Karpas-422 (cell line): Measurements from ENCODE around the gene RPL9. TPM values are rescaled to one million over a fixed set of nuclear protein-coding genes. Genes with fewer than 3 reads are reported as not detected.

Experiments
- DNase-seq: peaks from one replicate; pipeline ENCODE4 v3.0.0-alpha.2; 2015
- H2AFZ ChIP-seq: fragments of 200-600 bp; sonication (generic); 2 replicates; pipeline ENCODE4 v1.6.1; 2014; ENCODE audit warnings: antibody characterized with exemption, low read length, mixed read lengths
- H3K27ac ChIP-seq: fragments of 200-600 bp; sonication (generic); 2 replicates; pipeline ENCODE4 v1.5.1; 2014; ENCODE audit warnings: mild to moderate bottlenecking, low read length, moderate library complexity
- H3K27me3 ChIP-seq: fragments of 200-600 bp; sonication (generic); 2 replicates; pipeline ENCODE4 v1.6.1; 2014; ENCODE audit warnings: low read length, mixed read lengths
- H3K36me3 ChIP-seq: fragments of 200-600 bp; sonication (generic); 2 replicates; pipeline ENCODE4 v1.6.1; 2014; ENCODE audit warnings: low read length, mixed read lengths; ENCODE audit not compliant: insufficient read depth
- H3K4me1 ChIP-seq: fragments of 200-600 bp; sonication (generic); 2 replicates; pipeline ENCODE4 v1.6.1; 2014; ENCODE audit warnings: mild to moderate bottlenecking, low read length, mixed read lengths
- H3K4me2 ChIP-seq: fragments of 200-600 bp; sonication (generic); 2 replicates; pipeline ENCODE4 v1.6.1; 2014; ENCODE audit warnings: low read length, low read depth, mild to moderate bottlenecking; ENCODE audit not compliant: poor library complexity, severe bottlenecking
- H3K4me3 ChIP-seq: fragments of 200-600 bp; sonication (generic); 2 replicates; pipeline ENCODE4 v1.5.1; 2014; ENCODE audit warnings: mild to moderate bottlenecking, antibody characterized with exemption, low read length, mixed read lengths
- H3K79me2 ChIP-seq: fragments of 200-600 bp; sonication (generic); 2 replicates; pipeline ENCODE4 v1.6.1; 2014; ENCODE audit warnings: mild to moderate bottlenecking, low read length, mixed read lengths
- H3K9ac ChIP-seq: fragments of 200-600 bp; sonication (generic); 2 replicates; pipeline ENCODE4 v1.6.0; 2014; ENCODE audit warnings: low read length
- H3K9me2 ChIP-seq: fragments of 200-600 bp; sonication (generic), shearing (Covaris generic); replicated peaks from 2 replicates; pipeline ENCODE4 v1.6.0; 2014; ENCODE audit warnings: mild to moderate bottlenecking, low read length, moderate library complexity; ENCODE audit not compliant: insufficient read depth
- H3K9me3 ChIP-seq: fragments of 300-700, 200-600 bp; sonication (generic); 2 replicates; pipeline ENCODE4 v1.6.1; 2014; ENCODE audit warnings: low read length, mixed read lengths
- H4K20me1 ChIP-seq: fragments of 200-600 bp; sonication (generic); 2 replicates; pipeline ENCODE4 v1.6.1; 2014; ENCODE audit warnings: mild to moderate bottlenecking, antibody characterized with exemption, low read length, low read depth; ENCODE audit not compliant: insufficient read depth
- total RNA-seq: library from RNA; depleted of rRNA; stranded (reverse); fragments of >200 nt; shearing (Covaris generic); gene quantifications from 2 replicates; pipeline ENCODE4 v1.2.3, GENCODE V29; 2014; ENCODE audit warnings: low replicate concordance

RPL9 gene
- total RNA-seq, 1 experiment from 2014 or later = 3,556 TPM

- Histone ChIP-seq H3K27me3 (no peaks in the 10 kb centered on the region), H3K9me3 (no peaks in the 10 kb centered on the region), H2AFZ (no peak overlapping the region), H3K4me2 (peak overlapping the region; percentile 94), H3K36me3 (peaks cover 58% of the 10 kb centered on the region), H4K20me1 (peaks cover 50% of the 10 kb centered on the region), H3K27ac (no peak overlapping the region), H3K9me2 (no peaks in the 10 kb centered on the region), H3K4me1 (peaks cover 35% of the 10 kb centered on the region), H3K4me3 (peak overlapping the region; percentile 95), H3K9ac (peak overlapping the region; percentile 78), H3K79me2 (peaks cover 43% of the 10 kb centered on the region)
- DNase-seq = no peak
These were observed 1.6 kb downstream of the RPL9 start for GRCh38 chr4:39456946-39457763.

GRCh38 chr4:39455486-39455885 lies 3.2 kb downstream of the RPL9 start:
- peaks cover 58% of the 10 kb centered on the region for H4K20me1 ChIP-seq
- H3K4me2 ChIP-seq = no peak overlapping the region
- no peak overlapping the region for H3K27ac ChIP-seq
- H3K4me1 ChIP-seq = peaks cover 35% of the 10 kb centered on the region
- peaks cover 72% of the 10 kb centered on the region for H3K36me3 ChIP-seq
- H2AFZ ChIP-seq = no peak overlapping the region
- peaks cover 33% of the 10 kb centered on the region for H3K79me2 ChIP-seq
- no peaks in the 10 kb centered on the region for H3K9me3 ChIP-seq
- no peak overlapping the region for H3K9ac ChIP-seq
- H3K27me3 ChIP-seq = no peaks in the 10 kb centered on the region
- no peak overlapping the region for H3K4me3 ChIP-seq
- no peak for DNase-seq
- H3K9me2 ChIP-seq = no peaks in the 10 kb centered on the region

- H3K79me2 ChIP-seq = peaks cover 27% of the 10 kb centered on the region
- H4K20me1 ChIP-seq = peaks cover 64% of the 10 kb centered on the region
- H2AFZ ChIP-seq = no peak overlapping the region
- H3K4me3 ChIP-seq = no peak overlapping the region
- peaks cover 77% of the 10 kb centered on the region for H3K36me3 ChIP-seq
- no peak overlapping the region for H3K4me2 ChIP-seq
- H3K4me1 ChIP-seq = peaks cover 36% of the 10 kb centered on the region
- H3K9me2 ChIP-seq = no peaks in the 10 kb centered on the region
- H3K27ac ChIP-seq = no peak overlapping the region
- no peaks in the 10 kb centered on the region for H3K9me3 ChIP-seq
- DNase-seq = no peak
- no peak overlapping the region for H3K9ac ChIP-seq
- H3K27me3 ChIP-seq = no peaks in the 10 kb centered on the region
These were observed 5.0 kb downstream of the RPL9 start for GRCh38 chr4:39453738-39454137.

GRCh38 chr4:39452860-39453587 lies 5.7 kb downstream of the RPL9 start:
- Histone ChIP-seq H4K20me1 (peaks cover 65% of the 10 kb centered on the region), H3K4me2 (no peak overlapping the region), H3K79me2 (peaks cover 20% of the 10 kb centered on the region), H3K9me2 (no peaks in the 10 kb centered on the region), H2AFZ (no peak overlapping the region), H3K4me1 (peaks cover 39% of the 10 kb centered on the region), H3K27ac (no peak overlapping the region), H3K36me3 (peaks cover 76% of the 10 kb centered on the region), H3K27me3 (no peaks in the 10 kb centered on the region), H3K4me3 (no peak overlapping the region), H3K9ac (no peak overlapping the region), H3K9me3 (no peaks in the 10 kb centered on the region)
- no peak for DNase-seq

- no peaks in the 10 kb centered on the region for H3K9me2 ChIP-seq
- H3K36me3 ChIP-seq = peaks cover 68% of the 10 kb centered on the region
- H3K4me3 ChIP-seq = no peak overlapping the region
- H3K4me1 ChIP-seq = peaks cover 40% of the 10 kb centered on the region
- no peak overlapping the region for H3K4me2 ChIP-seq
- no peak overlapping the region for H3K27ac ChIP-seq
- H2AFZ ChIP-seq = no peak overlapping the region
- H3K9ac ChIP-seq = no peak overlapping the region
- no peaks in the 10 kb centered on the region for H3K27me3 ChIP-seq
- H3K9me3 ChIP-seq = no peaks in the 10 kb centered on the region
- peaks cover 57% of the 10 kb centered on the region for H4K20me1 ChIP-seq
- peaks cover 13% of the 10 kb centered on the region for H3K79me2 ChIP-seq
- no peak for DNase-seq
These were observed 6.4 kb downstream of the RPL9 start for GRCh38 chr4:39452153-39452859.

- no peaks in the 10 kb centered on the region for H3K27me3 ChIP-seq
- H3K9me3 ChIP-seq = no peaks in the 10 kb centered on the region
- H3K79me2 ChIP-seq = peaks cover 5% of the 10 kb centered on the region; the same call in 1 of the 2 replicates
- H3K4me3 ChIP-seq = no peak overlapping the region
- H3K9me2 ChIP-seq = no peaks in the 10 kb centered on the region
- peaks cover 60% of the 10 kb centered on the region for H3K36me3 ChIP-seq
- DNase-seq = no peak
- H2AFZ ChIP-seq = no peak overlapping the region
- no peak overlapping the region for H3K4me2 ChIP-seq
- no peak overlapping the region for H3K9ac ChIP-seq
- H4K20me1 ChIP-seq = peaks cover 50% of the 10 kb centered on the region
- H3K27ac ChIP-seq = no peak overlapping the region
- peaks cover 36% of the 10 kb centered on the region for H3K4me1 ChIP-seq
These were observed 7.2 kb downstream of the RPL9 start for GRCh38 chr4:39451423-39452023.

- Histone ChIP-seq H3K9me2 (no peaks in the 10 kb centered on the region), H3K36me3 (peaks cover 51% of the 10 kb centered on the region), H3K9me3 (no peaks in the 10 kb centered on the region), H4K20me1 (peaks cover 40% of the 10 kb centered on the region), H3K4me2 (no peak overlapping the region), H3K27me3 (no peaks in the 10 kb centered on the region), H3K9ac (no peak overlapping the region), H2AFZ (no peak overlapping the region), H3K27ac (no peak overlapping the region), H3K79me2 (no peaks in the 10 kb centered on the region), H3K4me1 (peaks cover 29% of the 10 kb centered on the region), H3K4me3 (no peak overlapping the region)
- no peak for DNase-seq
These were observed 8.1 kb downstream of the RPL9 start for GRCh38 chr4:39450618-39451017.
